ENCODE results near the gene DYNLRB1. TPM values are rescaled to one million over a fixed set of nuclear protein-coding genes. Genes with fewer than 3 reads are reported as not detected.

DYNLRB1 gene
- total and polyA plus RNA-seq, 2 of the 13 experiments (the other 11 are each of a cell fraction or from before 2014, with no cell fraction given), result 140 to 244 TPM

GRCh38 chr20:34530342-34530741 lies 14.1 kb downstream of the DYNLRB1 start:
- Histone ChIP-seq H3K4me3 (replicated peaks in 1 of 3; ENCODE audit: insufficient read depth in 1 of 3, low read depth in 2 of 3, low read length in 3 of 3) (no peak overlapping the region), H3K79me2 (ENCODE audit: insufficient read depth, low read length) (peaks cover 21% of the 10 kb centered on the region), H3K27ac (ENCODE audit: extremely low read length, insufficient read depth, low read length) (no peak overlapping the region), H2AFZ (ENCODE audit: low read length) (no peak overlapping the region), H3K36me3 (replicated peaks in 1 of 2; ENCODE audit: control insufficient read depth in 1 of 2, insufficient read depth in 2 of 2, low read length in 2 of 2) (peaks cover 59 to 85% of the 10 kb centered on the region in 2 experiments), H3K4me2 (ENCODE audit: low read depth, low read length) (no peak overlapping the region), H3K9ac (ENCODE audit: insufficient read depth, low read depth, low read length) (no peak overlapping the region), H4K20me1 (ENCODE audit: insufficient read depth, low read length) (peaks cover 10% of the 10 kb centered on the region), H3K27me3 (ENCODE audit: control insufficient read depth in 1 of 2, insufficient read depth in 2 of 2, low read length in 2 of 2) (no peaks in the 10 kb centered on the region), H3K9me3 (ENCODE audit: low read length) (no peaks in the 10 kb centered on the region), H3K4me1 (ENCODE audit: insufficient read depth, low read length) (peaks cover 18% of the 10 kb centered on the region)
- BruUV-seq (replicated peaks), result no TSS peak
- POLR2A ChIA-PET, result interaction anchor here (0.6 kb wide), 1 partner anchor 14 kb away, joined by 3 read pairs; the partner anchor contains the start of gene DYNLRB1
- DNase-seq (ENCODE audit: low spot score) (no peak), FAIRE-seq (no peak), ATAC-seq (no peak)
- 95% methylated on average over 5 of the region's 5 CpGs for WGBS (ENCODE audit: low lambda C conversion rate)
- intact Hi-C loops (cut with micrococcal nuclease; ENCODE audit: unreplicated experiment) (no loop called here), in situ Hi-C loops (cut with HindIII; ENCODE audit: extremely low pct_ligation_motif_present, low pct_unique_long_range_greater_than_20kb) (no loop called here)
- TF ChIP-seq ZNF318 (CRISPR knock-in tag; IDR thresholded peaks at IDR 0.05) (no peak), KLF15 (CRISPR knock-in tag; IDR thresholded peaks at IDR 0.05; ENCODE audit: borderline replicate concordance) (no peak), HBP1 (CRISPR knock-in tag; IDR thresholded peaks at IDR 0.05; ENCODE audit: low read depth) (no peak), ZNF558 (CRISPR knock-in tag; IDR thresholded peaks at IDR 0.05; ENCODE audit: borderline replicate concordance) (0 out of 2 replicates have a peak, but pooled peaks have one; percentile 31), CENPBD1 (CRISPR knock-in tag; IDR thresholded peaks at IDR 0.05; ENCODE audit: borderline replicate concordance, low read depth) (no peak)
- CTCF ChIA-PET (ENCODE audit: low intra/inter-chr PET ratio, low total read pairs), result no interaction called here

Data from HepG2 (cell line).